NOMO-1 (cell line): ENCODE data around the gene UBALD2.

Experiments
- DNase-seq, 2 experiments: peaks; one replicate each; lab custom pipeline; 2025; ENCODE audit not compliant: unreplicated experiment in 2 of 2; lab: John Stamatoyannopoulos, UW

Gene UBALD2

DNA sequence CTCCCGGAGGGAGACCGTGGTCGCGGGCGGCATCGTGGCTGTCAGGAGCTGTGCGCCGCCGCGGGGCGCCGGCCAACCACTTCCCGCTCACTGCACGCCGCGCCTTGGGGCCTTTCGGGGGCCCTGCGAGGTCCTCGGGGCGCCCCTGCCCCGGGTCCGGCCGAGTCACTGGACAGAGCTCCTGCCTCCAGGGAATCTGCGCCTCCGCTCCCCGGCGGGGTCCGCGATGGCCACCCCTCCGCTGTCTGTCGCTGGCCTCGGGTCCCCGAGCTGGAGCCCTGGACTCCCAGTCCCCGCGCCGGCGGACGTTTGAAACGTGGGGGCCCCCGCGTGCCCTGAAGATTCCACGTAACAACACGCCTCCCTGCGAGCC, 42.8 kb downstream of the UBALD2 start, which contains the start of gene QRICH2:
TSS of gene QRICH2 (minus strand) at position 311 of the 373 bp plus-strand sequence. CDS start at position 33, 278 bp downstream.
- no peak for DNase-seq

DNA sequence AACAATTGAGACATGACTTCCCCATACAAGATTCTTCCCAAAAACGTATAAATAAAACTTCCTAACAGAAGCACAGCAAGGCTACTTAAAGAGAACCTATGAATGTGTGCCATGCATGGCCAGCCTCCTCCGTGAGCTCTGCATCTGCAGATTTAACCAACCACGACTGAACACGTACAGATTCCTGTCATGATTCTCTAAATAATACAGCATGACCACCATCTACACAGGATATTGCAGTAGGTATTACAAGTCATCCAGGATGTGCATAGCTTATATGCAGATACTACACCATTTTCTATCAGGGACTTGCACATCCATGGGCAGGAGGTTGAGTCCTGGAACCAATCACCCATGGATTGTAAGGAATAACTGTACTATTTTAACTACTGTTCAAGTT, 44.3 kb downstream of the UBALD2 start:
- no peak for DNase-seq

- no peak for DNase-seq
These were observed 47.6 kb downstream of the UBALD2 start for GRCh38 chr17:76312735-76313134.

DNA sequence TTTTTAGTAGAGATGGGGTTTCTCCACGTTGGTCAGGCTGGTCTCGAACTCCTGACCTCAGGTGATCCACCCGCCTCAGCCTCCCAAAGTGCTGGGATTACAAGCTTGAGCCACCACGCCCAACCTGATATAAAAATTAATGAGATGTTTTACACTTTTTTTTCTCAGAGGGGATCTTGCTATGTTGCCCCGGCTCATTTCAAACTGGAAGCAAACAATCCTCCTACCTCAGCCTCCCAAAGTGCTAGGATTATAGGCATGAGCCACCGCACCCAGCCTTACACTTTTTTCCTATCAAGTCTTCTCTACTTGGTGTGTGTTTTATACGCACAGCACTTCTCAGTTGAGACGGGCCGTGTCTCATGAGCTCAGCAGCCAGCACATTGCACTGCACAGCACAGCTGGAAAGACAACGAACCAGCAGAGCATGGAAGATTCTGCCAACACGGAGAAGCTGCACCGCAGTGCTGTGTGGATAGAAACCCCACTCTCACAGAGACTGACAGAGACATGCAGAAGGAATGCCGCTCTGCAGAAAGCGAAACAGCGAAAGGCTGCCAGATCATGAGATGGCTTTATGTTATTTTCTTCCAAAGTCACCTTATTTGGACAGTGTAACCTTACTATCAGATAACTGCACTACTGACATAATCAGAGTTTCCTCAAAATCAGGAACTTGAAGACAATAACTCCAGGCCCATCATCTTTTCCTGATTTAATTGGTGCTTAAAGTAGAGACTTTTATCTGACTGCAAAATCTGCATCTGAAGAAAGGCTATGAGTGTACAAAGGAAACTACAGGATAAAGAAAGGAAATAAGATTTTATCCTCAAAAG, 49.5 kb downstream of the UBALD2 start:
- no peak for DNase-seq

GRCh38 chr17:76317535-76317934, 52.4 kb downstream of the UBALD2 start:
- DNase-seq = no peak

DNA sequence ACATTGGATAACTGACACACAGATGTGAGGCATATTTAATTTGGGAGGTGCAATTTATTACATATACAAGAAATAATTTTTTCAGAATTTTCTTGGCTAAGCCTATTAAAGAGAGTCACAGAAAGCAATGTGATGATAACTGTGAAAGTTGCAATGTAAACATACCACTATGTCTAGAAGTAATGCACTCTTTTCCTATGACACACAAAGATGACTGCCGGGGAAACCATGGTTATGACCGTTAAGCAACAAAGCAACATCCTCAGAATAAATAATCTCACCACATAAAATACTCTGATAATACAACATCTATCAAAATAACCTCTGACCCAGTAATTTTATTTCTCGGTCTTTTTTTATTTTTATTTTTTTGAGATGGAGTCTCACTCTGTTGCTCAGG, 53.4 kb downstream of the UBALD2 start:
- DNase-seq = no peak
